SIG-M5 (cell line): ENCODE results near the gene RPL37.
"Not testable (repeated sequence)": the region's sequence is repeated elsewhere in the genome, so short reads cannot be mapped to it uniquely, and the experiment has no call there.

Experiments used
- DNase-seq: peaks from one replicate; lab custom pipeline; 2025; lab: John Stamatoyannopoulos, UW

Gene RPL37

GRCh38 chr5:40833712-40834229, 1.3 kb downstream of the RPL37 start:
- no peak for DNase-seq

- no peak for DNase-seq
These were observed 2.7 kb downstream of the RPL37 start for GRCh38 chr5:40832345-40832744.

- no peak for DNase-seq
These were observed 3.4 kb downstream of the RPL37 start for GRCh38 chr5:40831346-40832210.

GRCh38 chr5:40829748-40830533, 5.1 kb downstream of the RPL37 start:
- no peak for DNase-seq

GRCh38 chr5:40828690-40829661, 6.0 kb downstream of the RPL37 start:
- DNase-seq = no peak

- no peak for DNase-seq
These were observed 6.9 kb downstream of the RPL37 start for GRCh38 chr5:40828021-40828631.

GRCh38 chr5:40827188-40827977, 7.6 kb downstream of the RPL37 start:
- no peak for DNase-seq

- no peak for DNase-seq
These were observed 8.4 kb downstream of the RPL37 start for GRCh38 chr5:40826489-40827187.

- not testable (repeated sequence) for DNase-seq
These were observed 9.5 kb downstream of the RPL37 start for GRCh38 chr5:40825461-40826043.

GRCh38 chr5:40823459-40823858, 11.6 kb downstream of the RPL37 start:
- DNase-seq = no peak

GRCh38 chr5:40813698-40814281, 21.2 kb downstream of the RPL37 start:
- DNase-seq = no peak

GRCh38 chr5:40812125-40812524, 22.9 kb downstream of the RPL37 start:
- DNase-seq = no peak

- no peak for DNase-seq
These were observed 33.1 kb downstream of the RPL37 start for GRCh38 chr5:40801771-40802562.

- DNase-seq = no peak
These were observed 35.8 kb downstream of the RPL37 start for GRCh38 chr5:40799258-40799657.

GRCh38 chr5:40798801-40799210, 36.2 kb downstream of the RPL37 start:
- DNase-seq = no peak

- DNase-seq = peak; percentile 22
These were observed 36.8 kb downstream of the RPL37 start, which contains the start of gene PRKAA1 for GRCh38 chr5:40798012-40798800. TSS of gene PRKAA1 (minus strand) at chr5:40798374. CDS start at chr5:40798189, 185 bp downstream.
